ENCODE measurements around the gene RBPMS2. TPM values are rescaled to one million over a fixed set of nuclear protein-coding genes. Genes with fewer than 3 reads are reported as not detected.
A peak's percentile ranks its signal among the peaks of the same experiment; 100 is the strongest.

The RBPMS2 gene
- total and polyA plus RNA-seq, 2 donors (not counting 1 experiment from before 2014, with no cell fraction given): 0.18 TPM; not detected in 1

DNA sequence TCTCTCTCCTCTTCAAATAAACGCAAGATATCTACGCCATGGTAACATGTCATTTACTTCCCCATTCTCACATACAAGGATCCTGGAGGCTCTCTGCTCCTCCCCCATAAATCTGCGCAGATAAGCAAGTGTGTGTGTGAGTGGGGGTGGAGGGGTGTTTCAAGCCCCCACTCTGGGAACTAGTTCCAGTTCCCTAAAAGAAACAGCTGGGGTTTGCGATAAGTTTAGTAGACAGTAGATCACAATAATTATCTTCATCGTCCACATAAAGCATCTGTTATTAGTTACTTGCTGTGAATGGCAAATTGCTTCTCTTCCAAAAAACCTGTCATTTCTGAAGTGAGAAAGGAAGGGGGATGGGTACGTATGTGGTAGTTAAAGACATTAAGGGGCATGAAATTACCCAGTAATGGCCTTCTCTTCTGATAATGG is 79.8 kb downstream of the RBPMS2 start:
- H4K20me1 ChIP-seq (ENCODE audit: control insufficient read depth, extremely low read depth, insufficient read depth, low read length): peaks cover 3% of the 10 kb centered on the region
- H2AFZ ChIP-seq (ENCODE audit: low read length): no peak overlapping the region
- H3K9ac ChIP-seq (ENCODE audit: insufficient read depth, low read length): no peak overlapping the region
- no peak for DNase-seq (ENCODE audit: low read depth in 2 of 2)
- no peak overlapping the region for H3K27ac ChIP-seq (ENCODE audit: insufficient read depth, low read length)
- no peaks in the 10 kb centered on the region for H3K9me3 ChIP-seq (ENCODE audit: control insufficient read depth, insufficient read depth, low read depth, low read length)
- TF ChIP-seq, protein P1, sequence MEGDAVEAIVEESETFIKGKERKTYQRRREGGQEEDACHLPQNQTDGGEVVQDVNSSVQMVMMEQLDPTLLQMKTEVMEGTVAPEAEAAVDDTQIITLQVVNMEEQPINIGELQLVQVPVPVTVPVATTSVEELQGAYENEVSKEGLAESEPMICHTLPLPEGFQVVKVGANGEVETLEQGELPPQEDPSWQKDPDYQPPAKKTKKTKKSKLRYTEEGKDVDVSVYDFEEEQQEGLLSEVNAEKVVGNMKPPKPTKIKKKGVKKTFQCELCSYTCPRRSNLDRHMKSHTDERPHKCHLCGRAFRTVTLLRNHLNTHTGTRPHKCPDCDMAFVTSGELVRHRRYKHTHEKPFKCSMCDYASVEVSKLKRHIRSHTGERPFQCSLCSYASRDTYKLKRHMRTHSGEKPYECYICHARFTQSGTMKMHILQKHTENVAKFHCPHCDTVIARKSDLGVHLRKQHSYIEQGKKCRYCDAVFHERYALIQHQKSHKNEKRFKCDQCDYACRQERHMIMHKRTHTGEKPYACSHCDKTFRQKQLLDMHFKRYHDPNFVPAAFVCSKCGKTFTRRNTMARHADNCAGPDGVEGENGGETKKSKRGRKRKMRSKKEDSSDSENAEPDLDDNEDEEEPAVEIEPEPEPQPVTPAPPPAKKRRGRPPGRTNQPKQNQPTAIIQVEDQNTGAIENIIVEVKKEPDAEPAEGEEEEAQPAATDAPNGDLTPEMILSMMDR (conservative IDR thresholded peaks at IDR 0.05 in 1 of 2, IDR thresholded peaks at IDR 0.05 in 1 of 2; ENCODE audit: low read depth in 1 of 2, low read length in 2 of 2): no peak
- H3K4me3 ChIP-seq (replicated peaks in 1 of 4; ENCODE audit: control extremely low read depth in 1 of 4, insufficient read depth in 1 of 4, low read depth in 3 of 4, low read length in 4 of 4): no peak overlapping the region
- peaks cover 31% of the 10 kb centered on the region for H3K4me1 ChIP-seq (ENCODE audit: control insufficient read depth, extremely low read depth, insufficient read depth, low read length)
- H3K4me2 ChIP-seq (ENCODE audit: extremely low read depth, insufficient read depth, low read length): no peak overlapping the region
- peaks cover 4% of the 10 kb centered on the region for H3K36me3 ChIP-seq (ENCODE audit: control insufficient read depth, insufficient read depth, low read length)
- peaks cover 45% of the 10 kb centered on the region for H3K79me2 ChIP-seq (ENCODE audit: control insufficient read depth, insufficient read depth, low read length)
- no peaks in the 10 kb centered on the region for H3K27me3 ChIP-seq (ENCODE audit: control insufficient read depth, insufficient read depth, low read length)

DNA sequence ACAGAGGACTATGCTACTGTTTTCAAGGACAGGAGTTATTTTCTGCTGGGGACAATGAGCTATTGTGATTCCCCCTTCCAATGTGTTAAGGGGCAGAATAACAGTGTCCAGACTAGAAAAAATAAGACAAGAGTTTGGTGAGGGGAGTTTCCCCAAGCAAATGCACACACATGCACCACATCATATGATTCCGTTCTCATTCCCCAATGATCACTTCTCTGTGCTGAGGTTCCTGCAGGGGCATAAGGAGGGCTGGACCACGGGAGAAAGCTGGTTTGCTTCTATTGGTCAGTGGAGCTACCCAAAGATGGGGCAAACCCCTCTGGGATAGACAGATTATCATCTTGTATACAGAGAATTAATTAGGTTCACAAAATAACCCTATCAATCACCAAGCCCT is 80.6 kb downstream of the RBPMS2 start:
- no peak overlapping the region for H2AFZ ChIP-seq (ENCODE audit: low read length)
- no peaks in the 10 kb centered on the region for H3K27me3 ChIP-seq (ENCODE audit: control insufficient read depth, insufficient read depth, low read length)
- no peak overlapping the region for H3K4me3 ChIP-seq (replicated peaks in 1 of 4; ENCODE audit: control extremely low read depth in 1 of 4, insufficient read depth in 1 of 4, low read depth in 3 of 4, low read length in 4 of 4)
- no peak overlapping the region for H3K9ac ChIP-seq (ENCODE audit: insufficient read depth, low read length)
- H3K9me3 ChIP-seq (ENCODE audit: control insufficient read depth, insufficient read depth, low read depth, low read length): no peaks in the 10 kb centered on the region
- peaks cover 37% of the 10 kb centered on the region for H3K79me2 ChIP-seq (ENCODE audit: control insufficient read depth, insufficient read depth, low read length)
- peaks cover under 1% of the 10 kb centered on the region for H4K20me1 ChIP-seq (ENCODE audit: control insufficient read depth, extremely low read depth, insufficient read depth, low read length)
- H3K4me1 ChIP-seq (ENCODE audit: control insufficient read depth, extremely low read depth, insufficient read depth, low read length): peaks cover 26% of the 10 kb centered on the region
- H3K27ac ChIP-seq (ENCODE audit: insufficient read depth, low read length): no peak overlapping the region
- TF ChIP-seq, protein P1 (conservative IDR thresholded peaks at IDR 0.05 in 1 of 2, IDR thresholded peaks at IDR 0.05 in 1 of 2; ENCODE audit: low read depth in 1 of 2, low read length in 2 of 2): no peak
- no peak for TF ChIP-seq EZH2 (IDR thresholded peaks at IDR 0.05; ENCODE audit: low read length, missing control alignments)
- H3K36me3 ChIP-seq (ENCODE audit: control insufficient read depth, insufficient read depth, low read length): peaks cover 8% of the 10 kb centered on the region
- no peak for DNase-seq (ENCODE audit: low read depth in 2 of 2)
- no peak overlapping the region for H3K4me2 ChIP-seq (ENCODE audit: extremely low read depth, insufficient read depth, low read length)

DNA sequence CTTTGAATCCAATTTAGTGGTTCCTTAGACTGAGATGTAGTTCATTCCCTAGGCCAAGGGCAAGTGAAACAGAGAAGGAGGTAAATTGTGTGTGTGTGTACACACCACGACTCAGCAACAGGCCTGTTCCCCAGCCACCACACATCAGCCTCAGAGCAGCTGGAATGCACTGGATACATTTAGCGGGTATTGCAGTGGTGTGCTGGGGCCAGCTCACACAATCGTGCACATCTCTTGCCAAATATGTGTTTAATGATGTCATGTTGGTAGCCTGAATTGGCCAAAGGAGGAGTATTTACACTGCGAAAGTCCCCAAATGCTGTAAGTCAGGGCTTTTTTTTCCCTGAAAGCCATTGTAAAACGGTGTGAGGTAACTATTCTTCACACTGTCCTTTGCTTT is 82.3 kb downstream of the RBPMS2 start:
- Histone ChIP-seq H3K4me2 (ENCODE audit: extremely low read depth, insufficient read depth, low read length) (peak overlapping the region; percentile 46), H4K20me1 (ENCODE audit: control insufficient read depth, extremely low read depth, insufficient read depth, low read length) (no peaks in the 10 kb centered on the region)

More for the DNA sequence above, 82.3 kb downstream of the RBPMS2 start:
- Histone ChIP-seq H3K36me3 (ENCODE audit: control insufficient read depth, insufficient read depth, low read length) (peaks cover 19% of the 10 kb centered on the region), H3K4me1 (ENCODE audit: control insufficient read depth, extremely low read depth, insufficient read depth, low read length) (peaks cover 13% of the 10 kb centered on the region), H3K27me3 (ENCODE audit: control insufficient read depth, insufficient read depth, low read length) (no peaks in the 10 kb centered on the region), H3K9me3 (ENCODE audit: control insufficient read depth, insufficient read depth, low read depth, low read length) (no peaks in the 10 kb centered on the region), H3K4me3 (replicated peaks in 1 of 4; ENCODE audit: control extremely low read depth in 1 of 4, insufficient read depth in 1 of 4, low read depth in 3 of 4, low read length in 4 of 4) (no peak overlapping the region), H2AFZ (ENCODE audit: low read length) (no peak overlapping the region), H3K9ac (ENCODE audit: insufficient read depth, low read length) (no peak overlapping the region), H3K27ac (ENCODE audit: insufficient read depth, low read length) (peak overlapping the region; percentile 72), H3K79me2 (ENCODE audit: control insufficient read depth, insufficient read depth, low read length) (peaks cover 23% of the 10 kb centered on the region)
- TF ChIP-seq, protein P1 (conservative IDR thresholded peaks at IDR 0.05 in 1 of 2, IDR thresholded peaks at IDR 0.05 in 1 of 2; ENCODE audit: low read depth in 1 of 2, low read length in 2 of 2): no peak
- TF ChIP-seq EZH2 (IDR thresholded peaks at IDR 0.05; ENCODE audit: low read length, missing control alignments): no peak
- peak; percentile 91 to 93 for DNase-seq (ENCODE audit: low read depth in 2 of 2)
